KG1 (cell line): ENCODE measurements around the gene SLC25A11.

Experiments
- DNase-seq: peaks from one replicate; lab custom pipeline; 2025; lab: John Stamatoyannopoulos, UW

SLC25A11 gene

GRCh38 chr17:4895657-4896331 lies 44.1 kb downstream of the SLC25A11 start:
- DNase-seq, result no peak

GRCh38 chr17:4895121-4895520 lies 44.7 kb downstream of the SLC25A11 start:
- no peak for DNase-seq

GRCh38 chr17:4893721-4894560 lies 45.9 kb downstream of the SLC25A11 start:
- no peak for DNase-seq

DNA sequence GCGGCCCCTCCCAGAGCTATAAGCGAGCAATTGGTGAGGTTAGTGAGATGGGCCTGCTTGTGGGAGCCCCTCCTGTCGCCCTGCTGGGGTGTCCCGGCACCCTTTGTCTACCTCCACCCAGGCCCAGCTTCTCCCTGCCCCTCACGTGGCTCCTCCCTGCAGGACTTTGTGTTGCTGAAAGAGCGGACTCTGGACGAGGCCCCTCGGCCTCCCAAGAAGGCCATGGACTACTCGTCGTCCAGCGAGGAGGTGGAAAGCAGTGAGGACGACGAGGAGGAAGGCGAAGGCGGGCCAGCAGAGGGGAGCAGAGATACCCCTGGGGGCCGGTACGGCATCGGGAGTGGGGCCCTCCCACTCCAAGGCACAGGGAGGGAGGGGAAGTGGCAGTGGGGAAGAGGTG lies 46.6 kb downstream of the SLC25A11 start:
- DNase-seq, result no peak

DNA sequence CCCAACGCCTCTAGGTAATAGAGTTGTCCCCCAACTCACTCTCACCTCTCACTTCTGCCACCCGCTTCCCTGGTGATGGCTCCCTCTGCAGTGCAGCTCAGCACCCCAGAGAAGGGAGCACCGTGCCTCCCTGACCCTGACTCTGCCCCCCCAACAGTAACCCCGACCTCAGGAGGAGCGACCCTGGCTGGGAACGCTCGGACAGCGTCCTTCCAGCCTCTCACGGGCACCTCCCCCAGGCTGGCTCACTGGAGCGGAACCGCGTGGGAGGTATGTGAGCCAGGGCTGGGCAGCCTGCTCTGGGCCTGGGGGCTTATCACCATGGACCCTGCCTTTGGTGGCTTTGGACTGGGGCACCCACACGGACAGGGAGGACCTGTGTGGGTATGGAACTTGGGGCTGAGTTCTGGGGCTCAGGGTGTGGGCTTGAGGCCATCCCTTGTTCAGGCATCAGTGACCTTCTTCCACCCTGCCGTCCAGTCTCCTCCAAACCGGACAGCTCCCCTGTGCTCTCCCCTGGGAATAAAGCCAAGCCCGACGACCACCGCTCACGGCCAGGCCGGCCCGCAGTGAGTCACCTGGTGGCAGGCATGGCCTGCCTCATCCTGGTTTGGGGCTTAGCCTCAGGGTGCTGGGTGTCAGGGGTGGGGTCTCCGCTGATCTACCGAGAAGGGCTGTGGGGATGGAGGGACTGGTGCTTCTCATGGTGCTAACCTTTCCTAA lies 47.2 kb downstream of the SLC25A11 start:
- DNase-seq, result no peak

GRCh38 chr17:4891411-4892410 lies 48.1 kb downstream of the SLC25A11 start:
- DNase-seq, result no peak

DNA sequence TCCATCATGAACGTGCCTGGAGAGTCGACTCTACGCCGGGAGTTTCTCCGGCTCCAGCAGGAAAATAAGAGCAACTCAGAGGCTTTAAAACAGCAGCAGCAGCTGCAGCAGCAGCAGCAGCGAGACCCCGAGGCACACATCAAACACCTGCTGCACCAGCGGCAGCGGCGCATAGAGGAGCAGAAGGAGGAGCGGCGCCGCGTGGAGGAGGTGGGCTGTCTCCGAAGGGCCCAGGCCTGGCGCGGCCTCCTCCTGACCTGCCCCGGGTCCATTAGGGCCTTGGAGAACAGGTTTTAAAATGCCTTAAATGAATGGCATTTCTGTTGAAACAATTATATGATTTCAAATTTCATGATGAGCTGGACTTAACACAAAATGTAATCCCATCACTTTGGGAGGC lies 52.3 kb downstream of the SLC25A11 start:
- no peak for DNase-seq
